ENCODE data around the gene TMEM59.

DNA sequence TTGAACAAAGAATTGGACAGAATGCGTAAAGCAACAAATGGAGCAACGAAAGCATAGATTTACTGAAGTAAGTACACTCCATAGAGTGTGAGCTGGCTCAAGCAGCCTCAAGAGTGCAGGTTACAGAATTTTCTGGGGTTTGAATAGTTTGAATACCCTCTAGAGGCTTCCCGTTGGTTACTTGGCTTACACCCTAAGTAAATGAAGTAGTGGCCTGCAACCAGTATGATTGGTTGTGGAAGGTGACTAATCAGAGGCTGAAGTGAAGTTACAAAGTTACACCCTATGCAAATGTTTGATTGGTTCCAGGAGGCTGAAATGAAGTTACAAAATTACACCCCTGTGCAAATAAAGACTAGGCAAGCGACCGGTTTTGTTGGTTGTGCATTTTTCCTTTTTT is 11.3 kb upstream of the TMEM59 start:
- TF ChIP-seq, protein P1, sequence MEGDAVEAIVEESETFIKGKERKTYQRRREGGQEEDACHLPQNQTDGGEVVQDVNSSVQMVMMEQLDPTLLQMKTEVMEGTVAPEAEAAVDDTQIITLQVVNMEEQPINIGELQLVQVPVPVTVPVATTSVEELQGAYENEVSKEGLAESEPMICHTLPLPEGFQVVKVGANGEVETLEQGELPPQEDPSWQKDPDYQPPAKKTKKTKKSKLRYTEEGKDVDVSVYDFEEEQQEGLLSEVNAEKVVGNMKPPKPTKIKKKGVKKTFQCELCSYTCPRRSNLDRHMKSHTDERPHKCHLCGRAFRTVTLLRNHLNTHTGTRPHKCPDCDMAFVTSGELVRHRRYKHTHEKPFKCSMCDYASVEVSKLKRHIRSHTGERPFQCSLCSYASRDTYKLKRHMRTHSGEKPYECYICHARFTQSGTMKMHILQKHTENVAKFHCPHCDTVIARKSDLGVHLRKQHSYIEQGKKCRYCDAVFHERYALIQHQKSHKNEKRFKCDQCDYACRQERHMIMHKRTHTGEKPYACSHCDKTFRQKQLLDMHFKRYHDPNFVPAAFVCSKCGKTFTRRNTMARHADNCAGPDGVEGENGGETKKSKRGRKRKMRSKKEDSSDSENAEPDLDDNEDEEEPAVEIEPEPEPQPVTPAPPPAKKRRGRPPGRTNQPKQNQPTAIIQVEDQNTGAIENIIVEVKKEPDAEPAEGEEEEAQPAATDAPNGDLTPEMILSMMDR (IDR thresholded peaks at IDR 0.05; ENCODE audit: insufficient read depth, low read length, poor library complexity, severe bottlenecking): no peak
- TF ChIP-seq EZH2phosphoT487 (conservative IDR thresholded peaks at IDR 0.05; ENCODE audit: low read length): no peak
